ENCODE results near the gene FAM136A.
"Not testable (repeated sequence)": the region's sequence is repeated elsewhere in the genome, so short reads cannot be mapped to it uniquely, and the experiment has no call there.

The FAM136A gene

DNA sequence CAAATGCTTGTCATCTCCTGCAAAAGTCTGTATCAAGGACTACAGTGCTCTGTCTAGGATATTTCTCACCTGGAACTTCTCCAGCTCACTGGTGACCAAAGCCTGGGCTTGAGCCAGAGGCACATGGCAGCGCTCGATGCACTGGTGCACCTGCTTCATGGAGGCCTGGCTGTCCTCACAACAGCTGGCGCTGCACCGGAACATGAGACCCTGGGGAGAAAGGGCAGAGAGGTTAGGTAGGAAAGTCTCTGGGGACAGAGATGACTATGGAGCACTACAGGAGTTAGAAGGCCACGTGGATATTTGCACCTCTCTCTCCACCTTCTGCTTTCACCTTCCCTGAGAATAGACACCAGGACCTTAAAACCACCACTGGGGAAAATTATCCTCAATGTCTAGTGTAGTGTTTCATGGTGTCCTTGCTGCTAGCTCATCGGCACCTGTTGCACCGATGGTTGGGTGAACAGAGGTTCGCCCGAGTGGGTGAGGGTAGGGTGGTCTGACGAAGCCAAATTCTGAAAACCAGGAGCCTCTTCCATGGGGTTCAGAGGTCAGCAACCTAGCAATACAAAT, 1.0 kb downstream of the FAM136A start:
- H3K4me3 ChIP-seq (ENCODE audit: low read length), result peak overlapping the region; percentile 87
- TF ChIP-seq, protein P1, sequence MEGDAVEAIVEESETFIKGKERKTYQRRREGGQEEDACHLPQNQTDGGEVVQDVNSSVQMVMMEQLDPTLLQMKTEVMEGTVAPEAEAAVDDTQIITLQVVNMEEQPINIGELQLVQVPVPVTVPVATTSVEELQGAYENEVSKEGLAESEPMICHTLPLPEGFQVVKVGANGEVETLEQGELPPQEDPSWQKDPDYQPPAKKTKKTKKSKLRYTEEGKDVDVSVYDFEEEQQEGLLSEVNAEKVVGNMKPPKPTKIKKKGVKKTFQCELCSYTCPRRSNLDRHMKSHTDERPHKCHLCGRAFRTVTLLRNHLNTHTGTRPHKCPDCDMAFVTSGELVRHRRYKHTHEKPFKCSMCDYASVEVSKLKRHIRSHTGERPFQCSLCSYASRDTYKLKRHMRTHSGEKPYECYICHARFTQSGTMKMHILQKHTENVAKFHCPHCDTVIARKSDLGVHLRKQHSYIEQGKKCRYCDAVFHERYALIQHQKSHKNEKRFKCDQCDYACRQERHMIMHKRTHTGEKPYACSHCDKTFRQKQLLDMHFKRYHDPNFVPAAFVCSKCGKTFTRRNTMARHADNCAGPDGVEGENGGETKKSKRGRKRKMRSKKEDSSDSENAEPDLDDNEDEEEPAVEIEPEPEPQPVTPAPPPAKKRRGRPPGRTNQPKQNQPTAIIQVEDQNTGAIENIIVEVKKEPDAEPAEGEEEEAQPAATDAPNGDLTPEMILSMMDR (conservative IDR thresholded peaks at IDR 0.05; ENCODE audit: low read length), result no peak
- no peak for DNase-seq (ENCODE audit: low read depth)

DNA sequence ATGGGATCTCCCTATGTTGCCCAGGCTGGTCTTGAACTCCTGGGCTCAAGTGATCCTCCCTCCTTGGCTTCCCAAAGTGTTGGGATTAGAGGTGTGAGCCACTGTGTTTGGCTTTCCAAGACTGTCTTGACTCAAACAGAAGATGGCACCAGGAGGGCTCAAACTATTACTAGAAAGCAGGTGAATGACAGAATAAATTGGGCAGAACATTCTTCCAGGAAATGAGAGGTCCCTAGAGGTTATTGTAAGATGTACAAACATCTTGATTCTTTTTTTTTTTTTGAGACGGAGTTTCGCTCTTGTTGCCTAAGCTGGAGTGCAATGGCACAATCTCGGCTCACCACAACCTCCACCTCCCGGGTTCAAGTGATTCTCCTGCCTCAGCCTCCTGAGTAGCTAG, 4.0 kb downstream of the FAM136A start:
- not testable (repeated sequence) for H3K4me3 ChIP-seq (ENCODE audit: low read length); DNase-seq (ENCODE audit: low read depth)

DNA sequence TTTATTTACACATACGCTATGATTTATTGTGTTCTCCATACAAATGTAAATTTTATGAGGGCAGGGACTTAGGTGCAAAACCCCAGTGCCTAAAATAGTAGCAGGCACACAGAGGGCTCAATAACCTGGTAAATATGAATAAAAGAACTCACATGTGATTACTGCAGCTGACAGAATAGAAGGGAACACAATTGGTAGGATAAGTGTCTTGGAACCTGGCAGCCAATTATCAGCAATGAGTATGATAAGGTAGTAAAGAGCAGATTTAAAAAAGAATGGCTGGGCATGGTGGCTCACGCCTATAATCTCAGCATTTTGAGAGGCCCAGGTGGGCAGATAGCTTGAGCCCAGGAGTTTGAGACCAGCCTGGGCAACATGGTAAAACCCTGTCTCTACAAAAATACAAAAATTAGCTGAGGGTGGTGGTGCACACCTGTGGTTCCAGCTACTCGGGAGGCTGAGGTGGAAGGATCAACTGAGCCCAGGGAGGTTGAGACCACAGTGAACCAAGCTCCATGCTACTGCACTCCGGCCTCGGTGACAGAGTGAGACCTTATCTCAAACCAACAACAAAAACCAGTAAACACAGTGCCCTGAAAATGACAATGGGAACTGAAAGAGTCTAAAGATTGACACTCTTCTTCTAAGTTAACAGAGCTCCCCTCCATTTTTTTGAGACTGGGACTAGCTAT, 18.2 kb downstream of the FAM136A start:
- H3K4me3 ChIP-seq (ENCODE audit: low read length), result no peak overlapping the region
- DNase-seq (ENCODE audit: low read depth), result no peak
- TF ChIP-seq, protein P1 (conservative IDR thresholded peaks at IDR 0.05; ENCODE audit: low read length), result no peak

DNA sequence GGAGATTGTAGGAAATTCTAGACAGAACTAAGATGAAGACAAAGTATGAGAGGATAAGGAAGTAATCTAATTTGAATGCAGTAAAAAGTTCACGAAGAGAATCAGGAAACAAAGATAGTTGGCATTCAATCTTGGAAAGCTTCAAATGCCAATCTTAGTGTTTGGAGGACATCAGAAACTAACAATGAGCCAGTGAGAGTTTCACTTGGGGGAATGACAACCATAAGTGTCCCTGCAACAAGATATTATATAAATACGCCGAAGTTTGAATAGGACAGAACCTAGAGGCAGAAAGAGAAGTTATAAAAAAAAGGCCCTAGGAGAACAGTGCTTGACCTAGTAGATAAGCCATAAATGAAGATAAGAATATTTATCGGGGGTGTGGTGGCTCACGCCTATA, 19.4 kb downstream of the FAM136A start:
- H3K4me3 ChIP-seq (ENCODE audit: low read length), result no peak overlapping the region
- DNase-seq (ENCODE audit: low read depth), result no peak
- TF ChIP-seq, protein P1 (conservative IDR thresholded peaks at IDR 0.05; ENCODE audit: low read length), result no peak

DNA sequence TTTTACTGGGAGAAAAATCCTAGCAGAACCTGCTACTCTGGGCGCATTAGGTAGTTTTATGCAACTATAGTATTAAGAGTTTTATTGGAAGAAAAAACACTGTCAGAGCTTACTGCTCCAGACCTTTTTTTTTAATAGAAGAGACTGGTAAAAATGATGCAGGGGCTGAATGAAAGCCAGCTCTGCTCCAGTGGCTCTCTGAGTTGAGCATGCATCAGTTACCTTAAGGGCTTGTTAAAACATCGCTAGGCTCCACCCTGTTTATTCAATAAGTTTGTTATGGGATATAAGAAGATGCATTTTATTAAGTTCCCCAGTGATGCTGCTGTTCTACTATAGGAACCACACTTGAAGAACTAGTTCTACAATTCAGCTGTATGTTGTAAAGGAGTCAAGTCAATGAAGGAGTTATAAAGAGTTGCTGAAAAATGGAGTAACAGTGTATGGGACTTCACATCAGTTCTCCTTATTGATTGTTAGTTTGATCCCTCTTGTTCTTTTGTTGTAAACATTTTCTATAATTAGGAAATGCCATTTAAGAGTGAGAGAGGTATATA, 21.5 kb downstream of the FAM136A start:
- DNase-seq (ENCODE audit: low read depth), result no peak
- H3K4me3 ChIP-seq (ENCODE audit: low read length), result no peak overlapping the region
- TF ChIP-seq, protein P1 (conservative IDR thresholded peaks at IDR 0.05; ENCODE audit: low read length), result no peak

DNA sequence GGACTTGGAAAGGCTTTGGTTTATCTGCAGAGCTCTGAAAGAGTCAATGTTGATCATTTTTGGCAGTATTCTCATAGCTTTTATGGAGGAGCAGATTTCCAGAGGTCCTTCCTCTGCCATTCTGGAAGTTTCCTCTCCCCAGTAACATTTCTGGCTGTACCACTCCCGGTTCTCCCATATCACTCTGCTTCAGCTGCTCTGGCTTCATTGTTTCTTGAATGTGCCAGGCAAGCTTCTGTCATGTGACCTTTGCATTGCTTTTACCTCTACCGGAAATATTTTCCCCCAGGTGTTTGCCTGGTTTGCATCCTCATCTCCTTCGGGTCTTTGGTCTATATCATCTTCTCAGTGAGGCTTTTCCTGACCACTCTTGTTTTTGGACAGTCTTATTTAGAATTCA, 31.5 kb downstream of the FAM136A start:
- DNase-seq (ENCODE audit: low read depth), result no peak
- TF ChIP-seq, protein P1 (conservative IDR thresholded peaks at IDR 0.05; ENCODE audit: low read length), result no peak

DNA sequence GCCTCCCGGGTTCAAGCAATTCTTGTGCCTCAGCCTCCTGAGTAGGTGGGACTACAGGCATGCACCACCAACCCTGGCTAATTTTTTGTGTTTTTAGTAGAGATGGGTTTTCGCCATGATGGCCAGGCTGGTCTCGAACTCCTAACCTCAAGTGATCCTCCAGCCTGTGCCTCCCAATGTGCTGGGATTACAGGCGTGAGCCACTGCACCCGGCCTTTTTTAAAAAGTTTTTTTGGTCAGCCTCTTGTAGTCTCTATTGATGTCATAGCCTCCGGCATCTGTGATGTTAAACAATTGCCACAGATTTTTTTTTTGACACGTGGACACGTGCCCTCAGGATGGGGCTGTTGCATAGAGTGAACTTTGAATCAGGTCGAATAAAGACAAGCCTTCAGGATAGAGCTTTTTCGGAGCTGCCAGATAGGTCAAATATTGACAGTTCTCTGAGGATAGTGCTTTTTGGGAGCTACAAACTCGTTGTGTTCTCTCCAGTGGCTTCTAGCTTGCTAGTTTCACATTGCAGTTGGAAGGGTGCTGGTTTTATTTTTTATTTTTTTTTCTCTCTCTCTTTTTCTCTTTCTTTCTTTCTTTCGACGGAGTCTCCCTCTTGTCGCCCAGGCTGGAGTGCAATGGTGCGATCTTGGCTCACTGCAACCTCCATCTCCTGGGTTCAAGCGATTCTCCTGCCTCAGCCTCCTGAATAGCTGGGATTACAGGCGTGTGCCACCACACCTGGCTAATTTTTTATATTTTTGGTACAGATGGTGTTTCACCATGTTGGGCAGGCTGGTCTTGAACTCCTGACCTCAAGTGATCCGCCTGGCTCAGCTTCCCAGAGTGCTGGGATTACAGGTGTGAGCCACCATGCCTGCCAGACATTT, 32.2 kb downstream of the FAM136A start:
- H3K4me3 ChIP-seq (ENCODE audit: low read length); DNase-seq (ENCODE audit: low read depth): not testable (repeated sequence)

More for the DNA sequence above, 31.5 kb downstream of the FAM136A start:
- H3K4me3 ChIP-seq (ENCODE audit: low read length), result no peak overlapping the region

DNA sequence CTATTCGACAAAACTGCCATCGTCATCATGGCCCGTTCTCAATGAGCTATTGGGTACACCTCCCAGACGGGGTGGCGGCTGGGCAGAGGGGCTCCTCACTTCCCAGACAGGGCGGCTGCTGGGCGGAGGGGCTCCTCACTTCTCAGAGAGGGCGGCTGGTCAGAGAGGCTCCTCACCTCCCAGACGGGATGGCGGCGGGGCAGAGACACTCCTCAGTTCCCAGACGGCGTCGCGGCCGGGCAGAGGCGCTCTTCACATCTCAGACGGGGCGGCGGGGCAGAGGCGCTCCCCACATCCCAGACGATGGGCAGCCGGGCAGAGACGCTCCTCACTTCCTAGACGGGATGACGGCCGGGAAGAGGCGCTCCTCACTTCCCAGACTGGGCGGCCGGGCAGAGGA, 34.9 kb downstream of the FAM136A start:
- H3K4me3 ChIP-seq (ENCODE audit: low read length); DNase-seq (ENCODE audit: low read depth): not testable (repeated sequence)

All from AG10803 (cell line).